ENCODE measurements around the gene ACTR6. TPM values are rescaled to one million over a fixed set of nuclear protein-coding genes. Genes with fewer than 3 reads are reported as not detected.

ACTR6 gene
- total and polyA plus RNA-seq, 2 of the 4 experiments (the other 2 are of a cell fraction): 9.7 to 10.2 TPM

DNA sequence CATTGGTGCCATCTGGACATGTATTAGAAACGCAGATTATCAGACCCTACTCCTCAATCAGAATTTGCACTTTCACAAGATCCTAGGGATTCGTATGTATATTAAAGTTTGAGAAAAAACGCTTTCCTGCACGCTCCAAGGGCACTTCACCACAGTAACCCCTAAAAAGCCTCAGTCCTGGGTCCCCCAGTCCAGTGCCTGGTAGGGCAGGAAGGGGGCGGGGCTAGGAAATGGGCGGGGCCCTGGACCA is 65.9 kb downstream of the ACTR6 start:
- ChIA-PET CTCF (no interaction called here), POLR2A (ENCODE audit: unreplicated experiment) (no interaction called here)
- Histone ChIP-seq H4K8ac (ENCODE audit: low read depth in 2 of 2, low read length in 2 of 2) (peak overlapping the region; percentile 61 to 90), H3K9me1 (ENCODE audit: insufficient read depth, low read length) (0 out of 2 replicates have a peak, but pooled peaks cover 3% of the 10 kb centered on the region), H3K4me3 (ENCODE audit: insufficient read depth, low read depth, low read length) (peak overlapping the region; percentile 89), H3K79me1 (ENCODE audit: low read depth in 1 of 2, low read length in 2 of 2) (peaks cover 14 to 17% of the 10 kb centered on the region in 2 experiments; a peak in 3 of 4 replicates), H2BK5ac (ENCODE audit: low read depth, low read length, poor library complexity, severe bottlenecking) (peak overlapping the region; percentile 6), H4K20me1 (ENCODE audit: insufficient read depth, low read length) (peaks cover 8% of the 10 kb centered on the region), H3K18ac (ENCODE audit: low read depth, low read length) (0 out of 2 replicates have a peak overlapping the region, but pooled peaks have one; percentile 10), H2BK120ac (ENCODE audit: low read depth, low read length) (no peak overlapping the region), H3K27ac (ENCODE audit: insufficient read depth, low read length) (peak overlapping the region; percentile 78; the same call in 1 of the 2 replicates), H3K23ac (ENCODE audit: low read depth, low read length) (no peak overlapping the region), H3K36me3 (ENCODE audit: control insufficient read depth, insufficient read depth, low read length) (no peaks in the 10 kb centered on the region), H2BK20ac (ENCODE audit: low read depth, low read length) (no peak overlapping the region), H3K14ac (replicated peaks; ENCODE audit: low read depth, low read length) (0 out of 2 replicates have a peak overlapping the region, but pooled peaks have one; percentile 5), H2BK15ac (ENCODE audit: low read depth, low read length) (peak overlapping the region; percentile 60; the same call in 1 of the 3 replicates), H3K9ac (ENCODE audit: low read depth, low read length) (peak overlapping the region; percentile 5; the same call in 1 of the 2 replicates), H3K56ac (ENCODE audit: extremely low read depth, insufficient read depth, low read length) (no peak overlapping the region), H3K4me2 (ENCODE audit: low read depth, low read length) (peak overlapping the region; percentile 69), H2AFZ (replicated peaks; ENCODE audit: low read length, poor library complexity) (peak overlapping the region; percentile 98), H3K9me3 (ENCODE audit: control insufficient read depth, insufficient read depth, low read length) (no peaks in the 10 kb centered on the region), H2AK9ac (replicated peaks; ENCODE audit: low read depth, low read length, poor library complexity) (no peak overlapping the region), H2AK5ac (ENCODE audit: low read depth, low read length) (no peak overlapping the region), H3K4me1 (ENCODE audit: control insufficient read depth, insufficient read depth, low read length) (peaks cover 3% of the 10 kb centered on the region), H3K27me3 (ENCODE audit: control insufficient read depth, insufficient read depth, low read length) (no peaks in the 10 kb centered on the region), H4K91ac (ENCODE audit: insufficient read depth, low read depth, low read length) (0 out of 2 replicates have a peak overlapping the region, but pooled peaks have one; percentile 10), H4K5ac (ENCODE audit: low read depth, low read length) (peak overlapping the region; percentile 69), H3K4ac (ENCODE audit: low read depth, low read length) (peak overlapping the region; percentile 63)
- intact Hi-C loops (cut with micrococcal nuclease): loop anchor here (5.0 kb wide), 1 partner anchor 61 kb away; no protein-coding TSS in a partner anchor
- dilution Hi-C loops (cut with HindIII; ENCODE audit: low sequenced_read_pairs, unreplicated experiment): no loop called here
- ATAC-seq (ENCODE audit: low read depth) (peak; percentile 81), DNase-seq (no peak)
- no TSS peak for BruUV-seq (replicated peaks)
- no CpG with 5 or more reads among the region's 6 CpGs for WGBS, 2 experiments (ENCODE audit: extremely low coverage in 2 of 2, insufficient read length in 1 of 2)
- in situ Hi-C loops (cut with MboI; ENCODE audit: low sequenced_read_pairs): no loop called here
- no peak for TF ChIP-seq FOS (IDR thresholded peaks at IDR 0.05; ENCODE audit: low read depth, low read length)
- no peak for TF ChIP-seq RAD21 (IDR thresholded peaks at IDR 0.05; ENCODE audit: low read length)
- no peak for TF ChIP-seq MAZ (IDR thresholded peaks at IDR 0.05; ENCODE audit: borderline replicate concordance, low read depth, low read length)
- no peak for TF ChIP-seq NFE2L2 (IDR thresholded peaks at IDR 0.05; ENCODE audit: low read depth, low read length)
- TF ChIP-seq, protein P1, sequence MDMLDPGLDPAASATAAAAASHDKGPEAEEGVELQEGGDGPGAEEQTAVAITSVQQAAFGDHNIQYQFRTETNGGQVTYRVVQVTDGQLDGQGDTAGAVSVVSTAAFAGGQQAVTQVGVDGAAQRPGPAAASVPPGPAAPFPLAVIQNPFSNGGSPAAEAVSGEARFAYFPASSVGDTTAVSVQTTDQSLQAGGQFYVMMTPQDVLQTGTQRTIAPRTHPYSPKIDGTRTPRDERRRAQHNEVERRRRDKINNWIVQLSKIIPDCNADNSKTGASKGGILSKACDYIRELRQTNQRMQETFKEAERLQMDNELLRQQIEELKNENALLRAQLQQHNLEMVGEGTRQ (IDR thresholded peaks at IDR 0.05; ENCODE audit: low read depth, low read length): no peak
- no peak for TF ChIP-seq CEBPB (IDR thresholded peaks at IDR 0.05; ENCODE audit: low read depth, low read length)
- no peak for TF ChIP-seq BHLHE40 (IDR thresholded peaks at IDR 0.05; ENCODE audit: low read depth, low read length)

Data from IMR-90 (cell line).